Activated CD8-positive, alpha-beta memory T cell treated with anti-CD3 and anti-CD28 coated beads, Interleukin-2, amount 10 ng/mL, durations not matched to agents 7 days and 5 days (primary cell): ENCODE results near the gene TACR2. TPM values are rescaled to one million over a fixed set of nuclear protein-coding genes. Genes with fewer than 3 reads are reported as not detected.

Experiments
- ATAC-seq: fragments of 150-1000 bp; cut with Tn5 transposase; one replicate; pipeline ENCODE4 v1.10.0; 2021; ENCODE audit warnings: moderate library complexity
- CTCF ChIA-PET: fragments of 350-600 bp; sonication (Branson Sonifier 250); formaldehyde crosslinking; loops from one replicate; lab custom pipeline; 2021; ENCODE audit warnings: antibody characterized with exemption; lab: Charles Lee
- DNase-seq: peaks from one replicate; pipeline ENCODE4 v3.0.0-alpha.2; 2020
- H3K27ac Mint-ChIP-seq: one replicate; pipeline ENCODE4 v1.8.0; 2021; ENCODE audit warnings: mild to moderate bottlenecking, mixed read lengths
- H3K27me3 Mint-ChIP-seq: one replicate; pipeline ENCODE4 v1.8.0; 2021; ENCODE audit warnings: mixed read lengths
- H3K36me3 Mint-ChIP-seq: one replicate; pipeline ENCODE4 v1.8.0; 2021; ENCODE audit warnings: mild to moderate bottlenecking, mixed read lengths
- H3K4me1 Mint-ChIP-seq: one replicate; pipeline ENCODE4 v1.8.0; 2021; ENCODE audit warnings: mixed read lengths
- H3K4me3 Mint-ChIP-seq: one replicate; pipeline ENCODE4 v1.8.0; 2021; ENCODE audit warnings: mild to moderate bottlenecking, moderate library complexity, mixed read lengths
- H3K9me3 Mint-ChIP-seq: one replicate; pipeline ENCODE4 v1.8.0; 2022; ENCODE audit warnings: low read depth, mixed read lengths
- total RNA-seq, 2 experiments: library from RNA; stranded (reverse); gene quantifications; one replicate each; pipeline ENCODE4 v1.2.3, GENCODE V29; 2021

The TACR2 gene
- total RNA-seq, 2 experiments from 2014 or later = not detected

DNA sequence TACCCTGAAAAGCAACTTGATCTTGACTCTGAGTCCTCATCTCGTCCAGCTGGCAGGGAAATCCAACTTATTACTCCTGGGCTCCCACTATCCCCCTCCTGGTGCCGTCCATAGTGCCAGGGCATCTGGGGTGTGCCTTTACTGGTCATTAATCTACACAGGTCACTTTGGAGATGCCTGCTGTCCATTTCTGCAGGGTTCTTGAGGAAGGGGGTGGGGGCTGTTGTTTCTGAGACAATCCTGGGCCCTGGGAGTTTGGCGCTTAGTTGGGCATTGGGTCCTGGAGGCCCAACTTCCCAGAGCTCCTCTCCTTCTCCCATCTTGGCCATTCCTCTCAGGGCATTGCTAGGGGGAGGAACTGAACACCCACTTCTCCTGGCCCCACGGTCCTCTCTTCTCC, 6.0 kb upstream of the TACR2 start:
- no peak for DNase-seq
- no peaks in the 10 kb centered on the region for H3K36me3 Mint-ChIP-seq
- H3K27me3 Mint-ChIP-seq = no peaks in the 10 kb centered on the region
- CTCF ChIA-PET = interaction anchor here (1.1 to 3.8 kb wide), 3 partner anchors 24 to 85 kb away, joined by 3 to 17 read pairs (median 7); no protein-coding TSS in a partner anchor
- H3K9me3 Mint-ChIP-seq = no peaks in the 10 kb centered on the region
- H3K27ac Mint-ChIP-seq = no peak overlapping the region
- ATAC-seq = no peak
- H3K4me1 Mint-ChIP-seq = peaks cover 32% of the 10 kb centered on the region
- H3K4me3 Mint-ChIP-seq = no peak overlapping the region

DNA sequence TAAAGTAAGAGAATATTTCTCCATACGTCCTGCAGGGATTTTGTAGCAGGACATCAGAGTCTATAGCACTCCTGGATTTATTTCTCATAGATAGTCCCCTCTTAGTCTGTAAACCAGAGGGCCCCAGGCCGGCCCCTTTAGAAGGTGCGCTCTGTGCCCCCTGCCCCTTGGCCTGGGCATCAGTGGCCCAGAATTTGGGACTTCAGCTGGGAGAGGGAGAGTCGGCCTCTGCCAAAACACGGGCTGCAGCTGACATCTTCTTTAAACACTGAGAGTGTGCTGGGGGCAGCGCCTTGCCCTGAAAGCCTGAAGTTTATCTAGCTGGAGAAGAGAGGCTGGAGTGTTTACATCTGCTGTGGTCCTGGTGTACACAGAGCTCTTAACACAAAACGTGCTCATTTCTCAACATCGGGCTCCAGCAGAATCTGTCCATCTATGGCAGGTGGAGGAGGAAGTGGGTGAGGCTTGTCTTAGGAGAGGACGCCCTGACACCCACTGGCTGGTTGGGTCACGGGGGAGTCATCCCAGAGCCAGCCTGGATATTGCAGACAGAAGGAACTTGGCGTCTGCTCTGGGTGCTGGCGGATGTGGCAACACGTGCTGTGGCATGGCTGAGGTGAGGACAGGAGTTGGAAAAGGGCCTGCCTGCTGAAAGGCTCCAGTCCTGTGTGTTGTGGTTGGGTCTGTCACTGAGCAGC, 5.0 kb upstream of the TACR2 start:
- Mint-ChIP-seq H3K27me3 (no peaks in the 10 kb centered on the region), H3K9me3 (no peaks in the 10 kb centered on the region), H3K27ac (no peak overlapping the region), H3K4me3 (no peak overlapping the region), H3K36me3 (no peaks in the 10 kb centered on the region), H3K4me1 (peaks cover 26% of the 10 kb centered on the region)
- DNase-seq (no peak), ATAC-seq (no peak)
- CTCF ChIA-PET = interaction anchor here (1.1 to 2.2 kb wide), 3 partner anchors 14 to 85 kb away, joined by 3 to 9 read pairs (median 7); no protein-coding TSS in a partner anchor

DNA sequence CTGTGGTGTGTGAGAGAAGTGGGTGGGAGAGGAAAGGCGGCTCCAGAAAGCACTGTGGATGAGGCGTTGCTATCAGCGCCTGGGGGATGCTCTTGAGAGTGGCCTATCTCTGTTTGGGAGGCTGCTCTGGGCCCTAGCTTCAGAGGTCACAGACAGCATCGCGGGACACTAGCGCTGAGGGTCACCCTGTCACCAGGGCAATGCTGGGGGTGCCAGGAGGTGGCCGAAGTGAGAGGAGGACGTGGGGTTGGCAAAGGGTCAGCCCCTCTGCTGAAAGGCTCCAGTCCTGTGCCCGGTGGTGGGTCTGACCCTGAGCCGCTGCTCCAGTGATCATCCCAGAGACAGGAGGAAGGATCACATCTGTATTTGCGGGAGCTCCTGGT, 3.0 kb upstream of the TACR2 start:
- ATAC-seq = no peak
- CTCF ChIA-PET = interaction anchor here (2.2 kb wide), 1 partner anchor 12 kb away, joined by 9 read pairs; no protein-coding TSS in a partner anchor
- no peak for DNase-seq

DNA sequence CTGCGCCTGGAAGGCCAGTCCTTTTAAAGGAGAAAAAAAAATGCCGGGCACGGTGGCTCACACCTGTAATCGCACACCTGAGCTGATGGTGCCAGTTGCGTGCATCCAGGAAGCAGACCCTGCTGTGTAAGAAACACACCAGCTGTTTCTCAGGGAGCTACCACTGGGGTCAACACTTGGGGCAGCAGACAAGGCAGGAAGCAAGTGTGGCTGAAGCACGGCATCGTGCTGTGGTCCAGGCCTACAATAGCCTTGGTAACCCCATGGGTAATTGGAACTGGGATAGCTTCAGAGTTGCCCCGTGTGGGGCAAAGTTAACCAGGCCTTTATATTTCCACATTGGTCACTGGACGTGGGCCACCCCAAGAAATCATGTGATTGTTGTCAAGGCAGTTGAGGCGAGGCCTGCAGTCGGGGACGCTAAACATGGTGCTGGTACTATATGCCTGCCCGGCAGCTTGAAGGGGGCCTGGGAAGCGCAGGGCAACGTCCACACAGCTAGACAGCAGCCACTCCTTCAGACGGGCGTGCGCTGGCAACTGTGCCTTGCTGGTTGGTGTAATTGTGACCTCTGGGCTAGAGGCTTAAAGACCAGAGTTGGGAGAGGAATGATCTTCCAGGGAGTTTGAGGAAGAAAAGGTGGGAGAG, 2.5 kb upstream of the TACR2 start:
- Mint-ChIP-seq H3K4me3 (no peak overlapping the region), H3K36me3 (no peaks in the 10 kb centered on the region), H3K9me3 (no peaks in the 10 kb centered on the region), H3K27me3 (no peaks in the 10 kb centered on the region), H3K4me1 (peaks cover 7% of the 10 kb centered on the region), H3K27ac (no peak overlapping the region)
- ATAC-seq = no peak
- CTCF ChIA-PET = interaction anchor here (0.8 kb wide), 1 partner anchor 11 kb away, joined by 3 read pairs; no protein-coding TSS in a partner anchor
- no peak for DNase-seq

More for the DNA sequence above, 3.0 kb upstream of the TACR2 start:
- Mint-ChIP-seq H3K27ac (no peak overlapping the region), H3K9me3 (no peaks in the 10 kb centered on the region), H3K27me3 (no peaks in the 10 kb centered on the region), H3K36me3 (no peaks in the 10 kb centered on the region), H3K4me3 (no peak overlapping the region), H3K4me1 (peaks cover 9% of the 10 kb centered on the region)

DNA sequence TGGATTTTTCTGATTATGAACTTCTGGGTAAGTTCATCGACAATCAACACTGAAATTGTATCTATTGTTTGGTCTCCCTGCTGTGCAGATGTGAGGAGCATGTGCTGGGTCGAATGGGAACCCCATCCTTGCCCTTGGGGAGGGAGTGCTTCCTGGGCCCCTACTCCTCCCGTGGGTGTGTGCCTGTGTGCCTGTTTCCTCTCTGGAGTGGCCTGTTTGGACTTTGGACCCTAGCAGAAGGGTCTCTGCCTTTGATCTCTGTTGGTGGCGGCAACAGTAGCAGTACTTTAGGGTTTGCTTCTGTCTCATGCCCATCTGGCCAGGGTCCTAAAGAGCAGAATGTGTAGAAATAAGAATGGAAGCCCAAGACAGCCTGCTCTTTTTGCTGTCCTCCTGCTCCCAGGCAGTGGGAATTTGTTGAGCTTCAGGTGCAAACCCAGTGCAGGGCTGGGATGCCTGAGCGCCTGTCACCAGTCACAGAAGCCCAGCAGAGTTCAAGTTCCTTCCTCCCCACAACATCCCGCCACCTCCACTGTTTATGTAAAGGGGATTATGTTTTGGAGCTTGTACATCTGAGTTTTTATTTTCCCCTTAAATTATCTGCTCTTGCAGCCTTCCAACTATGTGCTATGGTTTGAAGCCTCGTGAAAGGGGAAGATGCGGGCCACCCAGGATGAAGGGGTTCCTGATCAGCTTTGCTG, 1.5 kb upstream of the TACR2 start:
- H3K9me3 Mint-ChIP-seq = no peaks in the 10 kb centered on the region
- ATAC-seq (no peak), DNase-seq (no peak)
- H3K36me3 Mint-ChIP-seq = no peaks in the 10 kb centered on the region
- no peaks in the 10 kb centered on the region for H3K27me3 Mint-ChIP-seq
- no peak overlapping the region for H3K27ac Mint-ChIP-seq
- no peaks in the 10 kb centered on the region for H3K4me1 Mint-ChIP-seq
- CTCF ChIA-PET = interaction anchor here (1.5 to 2.4 kb wide), 2 partner anchors 11 to 25 kb away, joined by 3 to 16 read pairs; no protein-coding TSS in a partner anchor
- no peak overlapping the region for H3K4me3 Mint-ChIP-seq

DNA sequence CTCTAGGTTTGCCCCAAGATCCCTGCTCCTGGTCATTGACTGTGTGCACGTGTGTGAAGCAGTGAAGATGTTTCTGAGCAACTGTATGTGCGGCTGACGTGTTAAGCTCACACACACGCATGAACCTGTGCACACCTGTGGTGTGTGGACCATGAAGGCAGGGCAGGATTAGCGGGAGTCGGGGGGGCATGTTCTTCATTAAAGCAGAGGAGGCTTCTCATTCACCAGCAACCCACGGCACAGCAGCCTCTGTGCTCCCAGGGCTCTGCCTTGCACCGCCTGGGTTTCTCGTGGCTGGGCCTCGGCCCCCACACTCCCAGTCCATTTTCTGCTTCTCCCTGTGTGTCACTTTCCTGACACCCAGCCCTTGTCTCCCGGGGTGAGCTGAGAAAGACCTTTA, 824 bp upstream of the TACR2 start:
- H3K36me3 Mint-ChIP-seq = no peaks in the 10 kb centered on the region
- H3K4me1 Mint-ChIP-seq = no peaks in the 10 kb centered on the region
- no peaks in the 10 kb centered on the region for H3K9me3 Mint-ChIP-seq
- no peak for ATAC-seq
- H3K27me3 Mint-ChIP-seq = no peaks in the 10 kb centered on the region
- CTCF ChIA-PET = interaction anchor here (0.9 to 2.4 kb wide), 3 partner anchors 10 to 90 kb away, joined by 3 to 16 read pairs (median 6); no protein-coding TSS in a partner anchor
- no peak for DNase-seq
- no peak overlapping the region for H3K4me3 Mint-ChIP-seq
- H3K27ac Mint-ChIP-seq = no peak overlapping the region

DNA sequence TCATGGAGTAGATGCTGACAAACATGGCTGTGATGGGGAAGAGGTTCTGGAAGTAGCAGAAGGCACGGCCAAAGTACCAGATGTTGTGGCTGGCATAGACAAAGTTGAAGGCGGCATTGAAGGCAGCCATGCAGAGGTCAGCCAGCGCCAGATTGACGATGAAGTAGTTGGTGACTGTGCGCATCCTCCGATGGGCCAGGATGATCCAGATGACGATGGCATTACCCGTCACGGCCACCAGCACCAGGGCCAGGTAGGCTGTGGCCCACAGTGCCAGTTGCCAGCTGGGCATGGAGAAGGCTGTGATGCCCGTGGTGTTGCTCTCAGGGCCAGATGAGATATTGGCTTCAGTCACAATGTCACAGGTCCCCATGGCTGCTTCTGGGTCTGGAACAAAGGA, 767 bp downstream of the TACR2 start:
- no peak for ATAC-seq
- Mint-ChIP-seq H3K36me3 (no peaks in the 10 kb centered on the region), H3K4me1 (no peaks in the 10 kb centered on the region), H3K27ac (no peak overlapping the region), H3K9me3 (no peaks in the 10 kb centered on the region), H3K27me3 (no peaks in the 10 kb centered on the region), H3K4me3 (no peak overlapping the region)
- no peak for DNase-seq
- CTCF ChIA-PET = interaction anchor here (2.4 kb wide), 1 partner anchor 9 kb away, joined by 16 read pairs; no protein-coding TSS in a partner anchor

DNA sequence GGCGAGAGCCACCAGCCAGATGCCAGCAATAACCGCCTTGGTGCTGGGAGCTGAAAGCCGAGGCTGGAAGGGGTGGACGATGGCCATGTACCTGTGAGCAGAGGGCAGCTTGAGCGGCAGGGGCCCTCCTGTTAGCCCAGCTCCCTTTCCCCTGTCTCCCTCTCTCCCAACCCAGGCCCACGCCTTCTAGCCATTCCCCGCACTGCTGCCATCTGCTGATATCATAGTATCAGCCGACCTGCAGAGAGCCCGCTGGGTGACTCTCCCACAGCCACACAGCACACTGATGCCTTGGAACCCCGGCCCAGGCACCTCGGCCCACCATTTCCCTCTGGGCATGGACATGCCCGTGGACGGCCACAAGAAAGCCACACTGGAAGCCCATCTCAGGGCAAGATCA, 1.7 kb downstream of the TACR2 start:
- Mint-ChIP-seq H3K4me3 (no peak overlapping the region), H3K27ac (no peak overlapping the region), H3K4me1 (peaks cover under 1% of the 10 kb centered on the region), H3K9me3 (no peaks in the 10 kb centered on the region), H3K36me3 (no peaks in the 10 kb centered on the region), H3K27me3 (no peaks in the 10 kb centered on the region)
- DNase-seq (no peak), ATAC-seq (no peak)
- CTCF ChIA-PET = interaction anchor here (1.0 to 1.3 kb wide), 5 partner anchors 32 to 459 kb away, joined by 3 to 6 read pairs (median 5); partner anchors contain the start of gene DDX21

DNA sequence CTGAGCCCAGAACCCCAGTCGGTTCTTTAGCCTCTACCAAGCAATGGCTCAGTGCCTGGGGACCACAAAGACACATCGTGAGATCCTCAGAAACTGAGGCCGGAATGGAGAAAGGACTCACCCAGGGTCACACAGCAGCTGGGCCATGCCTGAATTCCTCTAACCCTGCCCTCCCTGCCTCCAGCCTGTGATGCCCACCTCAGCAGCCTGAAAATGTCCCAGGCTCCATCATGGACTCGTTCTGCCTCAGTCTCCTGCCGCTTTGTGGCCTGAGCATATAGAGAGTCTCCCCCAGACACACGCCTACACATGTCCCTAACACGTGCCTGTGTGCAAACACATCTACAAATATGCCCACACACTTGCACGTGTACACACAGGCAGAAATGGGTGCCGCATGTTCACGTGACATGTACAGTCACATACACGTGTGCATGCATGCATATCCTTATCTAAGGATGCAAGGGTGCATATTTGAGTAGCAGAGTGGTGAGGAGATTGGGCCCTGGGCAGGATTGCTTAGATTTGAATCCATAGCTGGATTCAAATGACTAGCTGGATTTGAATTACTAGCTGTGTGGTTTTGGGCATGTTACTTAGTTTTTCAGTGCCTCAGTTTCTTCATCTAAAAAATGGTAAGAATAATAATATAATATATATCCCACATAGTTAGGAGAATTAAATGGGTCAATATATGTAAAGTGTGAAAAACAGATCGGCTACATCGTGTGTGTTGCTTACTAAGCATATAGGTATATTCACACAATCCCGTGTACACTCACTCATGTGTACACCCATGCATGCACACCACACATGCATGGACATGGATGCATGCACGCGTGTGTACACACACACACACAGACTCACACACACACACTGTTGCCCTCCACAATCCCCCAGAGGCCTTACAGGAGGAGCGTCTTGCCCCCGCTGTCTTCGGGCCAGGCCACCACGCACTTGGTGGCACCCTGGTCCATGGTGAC, 2.4 kb downstream of the TACR2 start:
- H3K4me1 Mint-ChIP-seq = peaks cover 4% of the 10 kb centered on the region
- H3K27ac Mint-ChIP-seq = no peak overlapping the region
- no peak overlapping the region for H3K4me3 Mint-ChIP-seq
- no peaks in the 10 kb centered on the region for H3K27me3 Mint-ChIP-seq
- no peaks in the 10 kb centered on the region for H3K9me3 Mint-ChIP-seq
- no peaks in the 10 kb centered on the region for H3K36me3 Mint-ChIP-seq
- DNase-seq (no peak), ATAC-seq (no peak)
- CTCF ChIA-PET = interaction anchor here (1.0 to 1.7 kb wide), 7 partner anchors 11 to 458 kb away, joined by 3 to 6 read pairs (median 5); partner anchors contain the start of gene DDX21

DNA sequence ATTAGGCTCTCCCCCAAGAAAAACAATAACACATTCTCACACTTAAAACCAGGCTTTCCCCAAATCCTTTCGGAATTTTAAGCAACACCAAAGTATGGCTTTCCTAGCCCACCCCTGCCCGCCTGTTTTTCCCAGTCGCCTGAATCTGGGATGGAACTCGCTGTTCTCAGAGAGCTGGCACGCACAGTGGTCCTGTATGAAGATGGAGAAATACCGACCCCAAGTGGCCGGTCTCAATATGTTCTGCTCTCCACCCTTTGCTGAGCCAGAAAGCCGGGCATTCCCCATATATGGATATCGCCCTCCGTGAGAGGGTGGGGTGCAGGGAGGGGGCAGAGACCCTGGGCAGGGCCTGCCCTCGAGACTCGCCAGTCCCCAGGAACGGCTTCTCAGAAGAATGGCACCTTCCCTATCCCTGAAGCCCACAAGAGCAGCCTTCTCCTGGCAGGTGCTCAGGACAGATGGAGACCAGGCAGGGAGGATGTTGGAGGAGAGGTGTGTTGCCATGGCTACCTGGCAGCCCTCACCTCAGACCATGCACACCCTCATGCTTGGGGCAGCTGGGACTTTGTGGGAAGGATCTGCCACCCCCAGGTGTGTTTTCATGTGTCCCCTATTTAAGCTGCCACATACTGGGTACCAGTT, 3.4 kb downstream of the TACR2 start:
- H3K9me3 Mint-ChIP-seq = no peaks in the 10 kb centered on the region
- peaks cover 11% of the 10 kb centered on the region for H3K4me1 Mint-ChIP-seq
- no peaks in the 10 kb centered on the region for H3K36me3 Mint-ChIP-seq
- DNase-seq = peak; percentile 57
- H3K27me3 Mint-ChIP-seq = no peaks in the 10 kb centered on the region
- H3K27ac Mint-ChIP-seq = no peak overlapping the region
- no peak overlapping the region for H3K4me3 Mint-ChIP-seq
- ATAC-seq = no peak
- CTCF ChIA-PET = interaction anchor here (1.2 to 1.7 kb wide), 5 partner anchors 12 to 458 kb away, joined by 3 to 6 read pairs (median 3); partner anchors contain the start of gene DDX21

DNA sequence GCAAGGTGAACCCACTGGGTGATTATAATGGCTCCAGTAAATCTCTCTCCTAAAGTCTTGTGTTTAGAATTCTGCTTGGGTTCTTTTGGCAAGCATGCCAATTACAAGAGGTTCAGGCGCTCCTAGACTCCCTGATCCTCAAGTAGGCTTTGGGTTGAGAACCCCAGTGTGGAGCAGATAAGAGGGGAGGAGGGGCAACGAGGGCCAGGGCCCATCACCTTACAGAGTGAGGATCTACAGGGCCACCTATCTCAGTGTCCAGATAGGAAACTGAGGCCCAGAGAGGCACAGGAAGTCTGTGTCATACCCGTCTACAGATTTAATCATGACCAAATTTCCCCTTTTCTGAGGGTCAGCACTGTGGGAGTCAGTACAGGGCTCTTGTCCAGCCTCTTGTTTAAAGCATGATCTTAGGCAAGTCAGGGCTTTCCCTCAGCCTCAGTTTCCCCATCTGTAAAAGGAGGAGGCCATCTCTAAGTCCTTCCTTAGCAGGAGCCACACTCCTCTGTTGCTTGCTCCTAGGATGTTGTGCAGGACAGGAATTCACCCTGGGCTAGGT, 4.4 kb downstream of the TACR2 start:
- H3K4me1 Mint-ChIP-seq = peaks cover 17% of the 10 kb centered on the region
- H3K9me3 Mint-ChIP-seq = no peaks in the 10 kb centered on the region

More for the DNA sequence above, 4.4 kb downstream of the TACR2 start:
- DNase-seq (no peak), ATAC-seq (no peak)
- Mint-ChIP-seq H3K27me3 (no peaks in the 10 kb centered on the region), H3K27ac (no peak overlapping the region), H3K4me3 (no peak overlapping the region), H3K36me3 (no peaks in the 10 kb centered on the region)
- CTCF ChIA-PET = interaction anchor here (1.1 to 2.0 kb wide), 5 partner anchors 20 to 456 kb away, joined by 3 to 10 read pairs (median 3); partner anchors contain the start of gene DDX21
